Stimulated activated CD4-positive, alpha-beta T cell treated with anti-CD3 and anti-CD28 coated beads, Interleukin-4, amount 100 ng/mL, for 4 hours (primary cell): ENCODE results near the gene SYT1.

Source experiments
- DNase-seq, 2 experiments: peaks; one replicate each; pipeline ENCODE4 v3.0.0-alpha.2; 2020

The SYT1 gene

DNA sequence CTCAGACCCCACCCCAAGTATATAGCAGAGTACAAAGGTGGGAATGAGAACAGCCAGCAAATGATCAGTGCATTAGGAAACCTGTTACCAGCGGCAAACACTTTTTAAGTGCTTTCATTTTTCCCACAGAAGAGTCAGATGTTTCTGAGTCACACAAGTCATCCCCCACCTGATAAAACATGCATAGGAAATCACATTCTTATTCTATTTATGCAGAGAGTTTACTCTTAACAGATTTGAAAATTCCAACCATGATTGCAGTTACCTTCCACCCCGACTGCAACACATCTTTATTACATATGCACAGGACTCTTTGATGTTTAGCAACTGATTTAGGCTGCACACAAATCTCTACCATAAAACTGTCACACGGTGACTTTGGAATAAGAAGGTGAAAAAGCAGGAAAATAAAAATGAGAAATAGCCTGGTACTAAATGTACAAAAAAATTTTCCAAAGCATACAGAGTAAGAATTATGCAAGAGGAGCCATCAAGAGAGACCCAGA is 589.8 kb downstream of the SYT1 start:
- DNase-seq: no peak

DNA sequence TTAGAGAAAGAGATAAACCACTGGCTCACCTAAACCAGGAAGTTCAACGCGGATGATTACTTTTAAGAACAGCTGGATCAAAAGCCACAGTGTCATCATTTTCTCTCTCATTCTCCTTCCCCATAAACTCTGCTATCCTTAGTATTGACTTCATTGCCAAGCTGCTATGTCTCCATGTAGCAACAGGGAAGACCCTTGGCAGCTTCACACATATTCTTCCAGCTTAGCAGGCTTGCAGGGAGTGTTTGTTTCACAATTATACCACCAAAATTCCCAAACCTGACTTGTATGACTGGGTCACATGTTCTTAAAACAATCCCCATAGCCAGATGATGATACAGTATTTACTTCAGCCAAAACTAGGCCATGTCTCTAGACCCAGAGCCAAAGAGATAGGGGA is 590.7 kb downstream of the SYT1 start:
- no peak for DNase-seq

DNA sequence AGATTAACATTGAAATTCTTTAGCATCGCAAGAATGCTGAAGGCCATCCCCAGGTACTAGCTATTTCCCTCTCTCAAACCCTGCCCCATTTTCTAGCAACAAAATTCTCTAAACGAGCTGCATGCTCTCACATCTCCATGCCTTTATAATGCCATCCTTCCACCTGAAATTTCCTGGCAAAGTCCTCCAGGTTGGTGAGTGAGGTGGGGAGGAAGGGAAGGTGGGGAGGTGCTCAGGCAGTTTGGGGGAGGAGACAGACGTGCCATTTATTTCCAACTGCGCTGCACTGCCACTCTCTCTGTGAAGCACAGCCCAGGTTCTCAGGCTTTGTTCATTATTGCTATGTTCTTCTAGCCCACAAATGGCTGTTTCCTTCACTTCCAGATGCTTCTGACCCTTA is 617.7 kb downstream of the SYT1 start:
- DNase-seq: no peak

GRCh38 chr12:79482921-79483320 is 618.3 kb downstream of the SYT1 start:
- DNase-seq: no peak

- no peak for DNase-seq
Measured at GRCh38 chr12:79486154-79486553, 621.6 kb downstream of the SYT1 start.

GRCh38 chr12:79487386-79488110 is 623.0 kb downstream of the SYT1 start:
- no peak for DNase-seq
